ENCODE results near the gene GRK5. TPM values are rescaled to one million over a fixed set of nuclear protein-coding genes. Genes with fewer than 3 reads are reported as not detected.

GRK5 gene
- total and polyA plus RNA-seq, 9 of the 15 experiments (the other 6 are each of a cell fraction or from before 2014, with no cell fraction given): 0.46 to 0.83 (median 0.67) TPM; not detected in 2

Small RNA genes lying within 50 kb of the gene (microRNA-seq; reads per million reads assigned to microRNA genes)
- gene MIR4681 (ENCODE audit: borderline microRNAs expressed): not detected

Small RNA genes lying within 50 kb of the gene (small RNA-seq; reads per million reads assigned to genes)
- gene MIR4681 (not detected), gene RN7SL749P (not detected)

Other genes starting within 250 kb of the GRK5 start
- gene NANOS1, start 177.9 kb upstream of the GRK5 start, total RNA-seq (2014; rRNA removed): 0.77 and 0.98 TPM in 2 replicates
- gene NANOS1, start 177.9 kb upstream of the GRK5 start, total RNA-seq (2014; rRNA removed; fragmentation: Illumina TruSeq; extraction: Trizol): 0.95 and 1.1 TPM in 2 replicates
- 0.33 and 0.34 TPM in 2 replicates for gene NANOS1, start 177.9 kb upstream of the GRK5 start, total RNA-seq (2015; rRNA removed; fragmentation: Illumina TruSeq; extraction: Trizol)
- 0.89 and 1.2 TPM in 2 replicates for gene NANOS1, start 177.9 kb upstream of the GRK5 start, total RNA-seq (2021)
- 0.79 and 1.6 TPM in 2 replicates for gene NANOS1, start 177.9 kb upstream of the GRK5 start, polyA plus RNA-seq (2011; rRNA removed)
- gene NANOS1, start 177.9 kb upstream of the GRK5 start, polyA plus RNA-seq (2014; fragmentation: Illumina TruSeq; extraction: Trizol): 0.58 TPM in 2 replicates
- gene NANOS1, start 177.9 kb upstream of the GRK5 start, polyA plus RNA-seq (2014; fragmentation: Nextera tagmentation; extraction: Ambion mirVana): under 1 TPM in 1 of 2 experiments, not detected in 1; 0.14 TPM
- 0.94 and 0.97 TPM in 2 replicates for gene NANOS1, start 177.9 kb upstream of the GRK5 start, polyA plus RNA-seq (2014; rRNA removed)
- 89.1 and 89.2 TPM in 2 replicates for gene EIF3A, start 126.8 kb upstream of the GRK5 start, total RNA-seq (2014; rRNA removed)
- 124 and 145 TPM in 2 replicates for gene EIF3A, start 126.8 kb upstream of the GRK5 start, total RNA-seq (2014; rRNA removed; fragmentation: Illumina TruSeq; extraction: Trizol)
- 145 and 156 TPM in 2 replicates for gene EIF3A, start 126.8 kb upstream of the GRK5 start, total RNA-seq (2015; rRNA removed; fragmentation: Illumina TruSeq; extraction: Trizol)
- gene EIF3A, start 126.8 kb upstream of the GRK5 start, total RNA-seq (2021): 93.0 and 124 TPM in 2 replicates
- 34.8 and 42.8 TPM in 2 replicates for gene EIF3A, start 126.8 kb upstream of the GRK5 start, polyA plus RNA-seq (2011; rRNA removed)
- gene EIF3A, start 126.8 kb upstream of the GRK5 start, polyA plus RNA-seq (2014; fragmentation: Illumina TruSeq; extraction: Trizol): 143 and 163 TPM in 2 replicates
- gene EIF3A, start 126.8 kb upstream of the GRK5 start, polyA plus RNA-seq (2014; fragmentation: Nextera tagmentation; extraction: Ambion mirVana): 10 to 100 TPM; 19.6 to 35.1 TPM
- 86.2 and 102 TPM in 2 replicates for gene EIF3A, start 126.8 kb upstream of the GRK5 start, polyA plus RNA-seq (2014; rRNA removed)
- gene DENND10, start 103.5 kb upstream of the GRK5 start, total RNA-seq (2014; rRNA removed): 12.9 TPM in 2 replicates
- gene DENND10, start 103.5 kb upstream of the GRK5 start, total RNA-seq (2014; rRNA removed; fragmentation: Illumina TruSeq; extraction: Trizol): 12.3 and 13.7 TPM in 2 replicates
- gene DENND10, start 103.5 kb upstream of the GRK5 start, total RNA-seq (2015; rRNA removed; fragmentation: Illumina TruSeq; extraction: Trizol): 11.2 and 11.9 TPM in 2 replicates
- gene DENND10, start 103.5 kb upstream of the GRK5 start, total RNA-seq (2021): 10.4 and 12.2 TPM in 2 replicates
- 18.3 and 19.0 TPM in 2 replicates for gene DENND10, start 103.5 kb upstream of the GRK5 start, polyA plus RNA-seq (2011; rRNA removed)
- 11.7 and 12.5 TPM in 2 replicates for gene DENND10, start 103.5 kb upstream of the GRK5 start, polyA plus RNA-seq (2014; fragmentation: Illumina TruSeq; extraction: Trizol)
- gene DENND10, start 103.5 kb upstream of the GRK5 start, polyA plus RNA-seq (2014; fragmentation: Nextera tagmentation; extraction: Ambion mirVana): 10 to 100 TPM; 15.5 to 20.0 TPM
- 9.4 and 10.5 TPM in 2 replicates for gene DENND10, start 103.5 kb upstream of the GRK5 start, polyA plus RNA-seq (2014; rRNA removed)
- 39.6 and 40.3 TPM in 2 replicates for gene SFXN4, start 41.9 kb upstream of the GRK5 start, total RNA-seq (2014; rRNA removed)
- 48.9 and 51.5 TPM in 2 replicates for gene SFXN4, start 41.9 kb upstream of the GRK5 start, total RNA-seq (2014; rRNA removed; fragmentation: Illumina TruSeq; extraction: Trizol)
- 40.1 and 42.4 TPM in 2 replicates for gene SFXN4, start 41.9 kb upstream of the GRK5 start, total RNA-seq (2015; rRNA removed; fragmentation: Illumina TruSeq; extraction: Trizol)
- 44.9 and 46.0 TPM in 2 replicates for gene SFXN4, start 41.9 kb upstream of the GRK5 start, total RNA-seq (2021)
- 50.5 and 64.0 TPM in 2 replicates for gene SFXN4, start 41.9 kb upstream of the GRK5 start, polyA plus RNA-seq (2011; rRNA removed)
- gene SFXN4, start 41.9 kb upstream of the GRK5 start, polyA plus RNA-seq (2014; fragmentation: Illumina TruSeq; extraction: Trizol): 49.8 and 54.6 TPM in 2 replicates
- gene SFXN4, start 41.9 kb upstream of the GRK5 start, polyA plus RNA-seq (2014; fragmentation: Nextera tagmentation; extraction: Ambion mirVana): 10 to 100 TPM; 80.6 to 97.8 TPM
- 54.5 and 68.1 TPM in 2 replicates for gene SFXN4, start 41.9 kb upstream of the GRK5 start, polyA plus RNA-seq (2014; rRNA removed)
- 122 and 154 TPM in 2 replicates for gene PRDX3, start 28.8 kb upstream of the GRK5 start, total RNA-seq (2014; rRNA removed)
- 197 and 213 TPM in 2 replicates for gene PRDX3, start 28.8 kb upstream of the GRK5 start, total RNA-seq (2014; rRNA removed; fragmentation: Illumina TruSeq; extraction: Trizol)
- 163 and 171 TPM in 2 replicates for gene PRDX3, start 28.8 kb upstream of the GRK5 start, total RNA-seq (2015; rRNA removed; fragmentation: Illumina TruSeq; extraction: Trizol)
- gene PRDX3, start 28.8 kb upstream of the GRK5 start, total RNA-seq (2021): 140 and 150 TPM in 2 replicates
- 268 and 325 TPM in 2 replicates for gene PRDX3, start 28.8 kb upstream of the GRK5 start, polyA plus RNA-seq (2011; rRNA removed)
- gene PRDX3, start 28.8 kb upstream of the GRK5 start, polyA plus RNA-seq (2014; fragmentation: Illumina TruSeq; extraction: Trizol): 172 and 173 TPM in 2 replicates
- gene PRDX3, start 28.8 kb upstream of the GRK5 start, polyA plus RNA-seq (2014; fragmentation: Nextera tagmentation; extraction: Ambion mirVana): 100 to 1,000 TPM; 759 to 994 TPM
- 143 and 194 TPM in 2 replicates for gene PRDX3, start 28.8 kb upstream of the GRK5 start, polyA plus RNA-seq (2014; rRNA removed)

All from K562 (cell line).